Right kidney (tissue), 1 donor: ENCODE results near the gene SNX7.

Experiments used
- DNase-seq: peaks from one replicate; pipeline ENCODE4 v3.0.0-alpha.2; 2016

Gene SNX7

DNA sequence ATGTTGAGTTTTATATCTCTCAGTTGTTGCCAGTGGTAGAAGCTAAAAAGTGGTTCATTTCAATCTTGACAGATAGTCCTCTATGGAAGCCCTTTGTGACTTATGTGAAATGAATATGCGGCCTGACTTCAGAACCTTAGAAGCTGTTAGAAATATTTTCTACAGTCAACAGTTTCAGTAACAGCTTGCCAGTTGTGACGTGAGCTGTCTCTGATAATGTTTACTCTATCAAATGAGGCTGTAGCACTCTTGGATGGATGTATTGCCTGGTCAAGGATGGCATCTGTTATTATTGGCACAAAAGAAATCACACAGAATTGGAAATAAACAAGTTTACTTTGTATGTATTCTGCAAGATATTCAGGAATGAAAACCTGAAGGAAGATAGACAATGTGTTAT, 31.9 kb downstream of the SNX7 start:
- DNase-seq, result no peak

DNA sequence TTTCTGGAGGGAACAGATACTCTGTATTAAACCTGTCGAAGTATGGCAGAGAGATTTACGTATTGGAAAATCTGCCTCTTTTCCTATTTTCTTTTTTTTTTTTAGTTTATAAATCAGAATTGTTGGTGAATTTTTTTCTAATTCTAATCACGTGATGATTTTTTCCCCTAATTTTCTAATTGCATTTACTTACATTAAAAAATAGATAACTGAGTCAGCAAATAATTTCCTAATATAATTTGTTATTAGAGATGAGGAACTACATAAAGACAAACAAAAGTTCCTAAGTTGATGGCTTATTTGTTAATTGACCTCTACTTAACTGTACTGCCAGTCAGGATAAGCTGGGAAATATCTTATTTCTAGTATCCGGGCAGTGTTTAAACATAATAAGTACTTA, 34.6 kb downstream of the SNX7 start:
- no peak for DNase-seq

DNA sequence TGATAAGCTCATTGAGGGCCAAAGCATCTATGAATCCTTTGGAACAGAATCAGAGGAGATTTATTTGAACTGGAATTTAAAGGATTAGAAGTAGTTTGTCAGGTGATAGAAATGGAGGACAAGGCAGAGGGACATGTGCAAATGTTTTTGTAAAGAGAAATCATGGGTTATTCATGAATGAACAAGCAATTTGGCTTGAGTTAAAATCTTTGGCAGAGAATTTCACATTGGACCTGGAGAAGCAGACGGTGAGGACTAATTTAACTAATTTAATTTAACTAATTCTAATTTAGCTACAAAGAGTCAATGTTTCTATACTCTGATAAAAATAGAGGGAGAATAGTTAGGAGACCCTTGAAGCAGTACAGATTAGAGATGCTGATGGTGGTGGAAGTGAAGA, 36.3 kb downstream of the SNX7 start:
- DNase-seq, result no peak

DNA sequence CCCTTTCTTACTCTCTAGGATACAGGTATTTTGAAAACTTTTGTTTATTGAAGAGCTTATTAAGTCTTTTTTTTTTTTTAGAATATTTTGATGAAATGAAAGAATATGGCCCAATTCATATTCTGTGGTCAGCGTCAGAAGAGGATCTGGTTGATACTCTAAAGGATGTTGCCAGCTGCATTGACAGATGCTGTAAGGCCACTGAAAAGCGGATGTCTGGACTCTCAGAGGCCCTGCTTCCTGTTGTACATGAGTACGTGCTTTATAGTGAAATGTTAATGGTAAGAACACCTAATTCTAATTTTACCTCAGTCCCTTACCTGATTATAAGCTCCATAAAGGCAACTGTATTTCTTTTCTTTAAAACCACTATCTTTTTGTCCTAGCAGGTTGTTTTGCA, 37.1 kb downstream of the SNX7 start:
- DNase-seq, result no peak

DNA sequence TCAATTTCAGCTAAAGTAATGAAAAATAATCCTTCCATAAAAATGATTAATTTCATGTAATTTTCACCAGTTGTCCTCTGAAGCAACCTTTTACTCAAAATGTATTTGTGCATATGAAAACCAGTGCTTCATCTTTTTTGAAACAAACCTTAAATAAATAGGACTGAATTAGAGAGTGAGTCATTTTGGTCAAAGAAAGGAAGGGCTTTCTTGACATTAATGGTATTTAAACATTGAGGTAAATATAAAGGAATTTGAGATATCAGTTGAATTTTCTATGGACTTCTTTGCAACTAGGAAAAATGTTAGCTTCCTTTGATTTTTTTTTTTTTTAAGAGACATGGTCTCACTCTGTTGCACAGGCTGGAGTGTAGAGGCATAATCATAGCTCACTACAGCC, 38.7 kb downstream of the SNX7 start:
- DNase-seq, result no peak

DNA sequence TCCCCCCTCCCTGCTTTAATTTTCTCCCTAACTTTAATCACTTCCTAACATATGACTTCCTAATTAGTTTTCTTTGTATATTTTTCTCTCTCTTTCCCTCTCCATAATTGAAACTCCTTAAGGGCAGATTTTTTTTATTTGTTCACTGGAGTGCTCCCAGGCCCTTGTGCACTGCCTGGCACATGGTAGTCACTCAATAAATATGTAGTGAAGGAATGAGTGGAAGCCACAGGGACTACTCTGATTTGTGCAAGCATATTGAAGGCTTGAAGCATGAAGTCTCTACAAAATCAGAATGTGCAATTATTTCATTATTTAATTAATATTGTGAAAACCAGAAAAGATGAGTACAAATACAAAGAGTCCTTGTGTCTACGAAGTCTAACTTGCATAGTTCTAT, 41.5 kb downstream of the SNX7 start:
- no peak for DNase-seq

DNA sequence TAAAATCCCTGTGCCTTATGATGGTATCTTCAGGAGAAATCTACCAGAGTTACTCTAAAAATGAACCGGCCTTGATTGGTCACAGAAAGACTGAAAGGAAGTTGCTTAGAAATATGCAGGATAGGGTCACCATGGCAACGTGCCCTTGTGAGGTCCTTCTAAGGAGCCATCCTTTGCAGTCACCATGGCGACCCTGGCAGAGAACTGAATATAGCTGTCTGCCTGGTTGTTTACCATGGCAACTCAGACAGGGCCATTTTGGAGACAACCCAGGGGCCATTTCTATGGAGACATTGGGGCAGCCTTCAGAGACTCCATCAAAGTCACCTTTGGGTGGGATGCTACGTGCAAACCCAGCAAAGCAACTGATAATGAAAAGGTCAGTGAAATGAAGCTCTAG, 43.0 kb downstream of the SNX7 start:
- DNase-seq, result no peak

DNA sequence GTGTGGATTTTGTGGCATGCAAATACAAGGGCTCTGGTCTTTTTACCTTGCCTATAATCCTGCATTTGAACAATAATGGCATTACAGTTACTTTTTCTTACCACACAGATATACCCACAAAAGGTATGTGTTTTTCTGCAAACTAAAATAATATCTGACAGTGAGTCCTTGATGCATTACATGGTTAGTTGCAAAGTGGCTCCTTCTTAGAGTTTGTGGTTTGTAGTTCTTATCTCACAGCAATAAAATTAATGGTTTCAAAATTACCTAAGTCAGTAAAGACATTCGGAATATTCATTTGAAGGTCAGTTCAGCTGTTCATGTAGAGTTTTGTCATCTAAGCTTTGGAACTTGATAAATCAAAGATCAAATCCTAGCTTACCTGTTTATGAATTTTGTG, 43.5 kb downstream of the SNX7 start:
- DNase-seq, result no peak

DNA sequence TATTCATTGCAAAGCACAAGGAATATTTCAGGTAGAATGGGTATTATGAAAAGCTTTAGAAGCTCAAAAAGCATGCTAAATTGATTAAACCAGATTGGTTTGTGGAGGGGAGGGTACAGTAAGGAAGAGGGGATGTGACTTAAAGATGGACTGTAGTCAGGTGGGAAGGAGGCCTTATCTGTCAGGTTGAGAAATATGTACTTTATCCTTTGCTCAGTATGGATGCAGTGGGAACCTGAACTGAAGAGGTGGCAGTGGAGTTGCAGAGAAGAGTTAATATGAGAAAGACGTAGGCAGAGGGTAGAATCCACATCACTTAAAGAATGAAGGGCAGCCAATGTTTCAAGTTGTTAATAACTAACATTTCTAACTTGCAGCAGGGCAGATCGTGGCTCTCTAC, 44.1 kb downstream of the SNX7 start:
- DNase-seq, result no peak

DNA sequence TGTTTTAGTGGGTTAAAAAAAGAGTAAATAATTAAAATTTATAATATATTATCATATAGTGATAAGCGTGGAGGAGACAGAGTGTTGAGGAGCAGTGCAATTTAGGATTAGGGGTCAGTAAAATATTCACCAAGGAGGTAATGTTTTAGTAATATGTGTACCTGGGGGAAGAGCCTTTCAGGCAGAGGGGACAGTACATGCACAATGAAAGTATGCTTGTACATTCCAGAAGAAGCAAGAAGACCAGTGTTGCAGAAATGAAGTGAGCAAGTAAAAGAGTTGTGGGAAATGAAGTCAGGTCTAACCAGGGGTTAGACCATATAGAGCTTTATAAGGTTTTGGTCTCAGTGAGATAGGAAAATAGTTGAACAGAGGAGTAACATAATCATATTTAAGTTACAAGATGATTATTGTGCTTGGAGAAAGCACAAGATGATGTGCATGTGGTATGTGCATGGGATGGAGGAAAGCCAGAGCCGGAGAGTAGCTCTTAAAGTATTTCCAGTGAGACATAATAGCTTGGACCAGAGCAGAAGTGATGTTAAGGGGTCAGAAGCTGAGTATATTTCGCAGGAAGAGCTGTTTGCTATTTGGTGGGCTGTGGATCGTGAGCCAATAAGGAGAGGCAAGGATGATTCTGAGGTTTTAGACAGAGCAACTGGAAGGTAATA, 44.8 kb downstream of the SNX7 start:
- DNase-seq, result no peak

DNA sequence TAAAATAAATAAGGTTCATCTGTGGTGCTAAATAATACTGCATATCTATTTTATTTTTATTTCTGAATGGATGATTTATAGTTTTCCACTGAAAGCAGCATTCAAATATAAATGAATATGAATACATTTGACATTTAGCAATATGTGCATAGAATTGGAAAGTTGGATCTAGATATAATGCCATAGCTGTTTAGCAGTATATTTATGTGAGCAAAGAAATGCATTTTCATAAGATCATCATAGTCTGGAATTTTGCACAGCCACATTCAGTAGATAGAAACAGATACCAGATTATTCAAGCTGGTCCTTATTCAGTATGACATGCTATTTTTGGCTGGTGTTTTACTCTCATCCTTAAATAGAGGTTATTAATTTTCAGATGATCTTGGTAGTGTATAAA, 46.0 kb downstream of the SNX7 start:
- no peak for DNase-seq

DNA sequence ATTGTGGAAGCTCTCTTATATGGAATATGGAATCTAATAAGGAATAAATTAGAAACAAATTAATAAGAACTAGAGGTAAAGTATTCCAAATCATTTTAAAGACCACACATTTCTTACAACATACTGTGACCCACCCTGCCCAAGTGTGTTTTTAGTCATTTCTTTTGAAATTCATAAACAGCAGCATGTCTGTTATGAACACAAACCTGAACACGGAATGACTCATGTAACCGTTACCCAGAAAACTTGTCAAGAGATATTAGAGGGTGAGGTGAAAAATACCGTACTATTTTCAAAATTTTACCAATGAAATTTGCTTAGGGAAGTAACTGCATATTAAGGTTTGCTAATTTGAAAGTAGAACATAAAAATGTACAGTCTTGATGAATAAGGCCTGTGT, 48.4 kb downstream of the SNX7 start:
- DNase-seq, result no peak

DNA sequence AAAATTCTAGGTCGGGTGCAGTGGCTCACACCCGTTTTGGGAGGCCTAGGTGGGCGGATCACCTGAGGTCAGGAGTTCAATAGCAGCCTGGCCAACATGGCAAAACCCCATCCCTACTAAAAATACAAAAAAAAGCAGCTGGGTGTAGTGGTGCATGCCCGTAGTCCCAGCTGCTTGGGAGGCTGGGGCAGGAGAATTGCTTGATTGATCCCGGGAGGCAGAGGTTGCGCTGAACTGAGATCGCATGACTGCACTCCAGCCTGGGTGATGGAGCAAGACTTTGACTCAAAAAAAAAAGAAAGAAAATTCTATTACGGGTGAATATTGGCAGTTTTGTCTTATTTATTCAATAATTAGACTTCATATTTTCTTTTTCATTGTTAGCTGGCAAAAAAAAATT, 62.1 kb downstream of the SNX7 start:
- no peak for DNase-seq

DNA sequence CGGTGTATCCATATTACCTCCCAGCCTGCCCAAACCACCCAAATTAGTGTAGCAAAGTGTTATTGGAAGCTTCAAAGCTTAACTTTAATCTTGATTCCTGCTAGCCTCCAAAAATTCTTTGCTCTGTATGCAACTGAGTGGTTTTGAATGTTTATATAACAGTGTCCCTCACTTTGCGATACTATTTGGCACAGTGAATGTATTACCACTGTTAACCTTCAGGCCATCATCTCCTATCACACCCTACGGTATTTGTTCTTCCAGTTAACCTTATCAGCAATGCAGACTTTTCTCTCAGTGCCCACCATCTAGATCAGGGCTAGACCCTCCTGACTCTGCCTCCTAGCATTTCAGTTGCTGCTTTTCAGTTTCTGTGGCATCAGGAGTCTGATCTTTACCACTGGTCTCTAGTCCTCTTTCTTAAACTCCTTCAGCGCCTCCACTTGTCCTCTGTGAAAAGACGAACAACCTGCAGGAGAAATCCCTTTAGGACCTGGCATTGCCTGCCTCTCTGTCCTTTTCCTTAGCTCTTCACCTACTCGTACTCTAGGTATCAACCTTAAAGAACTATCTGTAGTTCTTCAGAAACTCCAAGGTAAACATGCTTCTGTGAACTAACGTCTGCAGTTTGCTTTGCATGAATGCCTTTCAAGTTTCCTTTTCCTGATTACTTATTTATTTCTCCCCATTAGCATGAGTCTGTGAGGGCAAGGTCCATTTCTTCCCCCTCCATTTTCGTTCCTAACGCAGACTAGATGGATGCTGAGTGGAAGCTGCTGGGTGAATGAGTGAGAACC, 71.7 kb downstream of the SNX7 start:
- peak; percentile 6 for DNase-seq

DNA sequence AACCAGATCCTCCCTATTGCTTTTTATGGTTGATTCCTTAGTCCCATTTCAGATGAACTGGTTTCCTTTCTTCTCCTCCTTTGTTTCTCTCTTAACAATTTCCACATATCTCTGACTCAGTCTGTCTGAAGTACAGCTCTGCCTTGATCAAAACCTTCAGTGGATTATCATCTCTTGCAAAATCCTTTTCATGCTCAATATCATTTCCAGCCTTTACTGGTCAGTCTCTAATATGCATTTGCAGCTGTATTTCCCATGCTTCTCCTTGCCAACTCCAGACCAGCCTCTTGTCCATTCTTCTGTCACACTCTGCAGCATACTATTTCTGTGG, 72.2 kb downstream of the SNX7 start:
- DNase-seq, result no peak

DNA sequence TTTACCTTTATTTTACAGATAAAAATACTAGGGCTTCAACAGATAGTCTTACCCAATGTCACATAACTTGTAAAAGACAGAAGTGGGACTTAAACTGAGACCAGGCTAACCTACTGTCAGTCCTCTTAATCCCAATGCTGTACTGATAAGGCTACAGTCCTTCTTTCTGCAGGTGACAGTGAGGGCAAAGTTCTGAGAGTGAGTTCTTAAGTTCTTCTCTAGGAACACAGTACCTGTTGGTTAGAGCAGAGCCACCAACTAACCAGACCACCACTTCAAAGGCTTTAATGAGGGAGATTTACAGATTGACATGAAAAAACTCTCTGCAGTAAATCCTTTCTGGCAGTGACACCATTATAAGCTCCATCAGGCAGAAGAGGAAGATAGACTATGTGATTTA, 74.2 kb downstream of the SNX7 start:
- DNase-seq, result no peak

DNA sequence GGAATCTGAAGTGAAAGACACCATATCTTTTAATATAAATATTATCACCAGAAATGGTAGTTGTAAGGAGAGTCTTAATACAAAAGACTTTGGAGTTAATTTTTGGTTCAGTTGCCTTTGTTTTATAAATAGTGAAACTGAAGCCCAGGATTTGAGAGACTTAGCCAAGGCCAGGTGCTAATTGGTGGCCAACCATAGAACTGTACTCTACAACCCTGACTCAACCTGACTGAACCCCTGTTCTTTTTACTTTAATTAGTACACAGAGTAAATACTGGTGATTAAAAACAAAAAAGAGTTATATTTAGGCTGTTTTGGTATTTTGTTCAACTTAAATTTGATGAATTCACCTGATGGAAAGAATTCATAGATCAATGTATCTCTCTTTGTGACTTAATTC, 76.3 kb downstream of the SNX7 start:
- no peak for DNase-seq

DNA sequence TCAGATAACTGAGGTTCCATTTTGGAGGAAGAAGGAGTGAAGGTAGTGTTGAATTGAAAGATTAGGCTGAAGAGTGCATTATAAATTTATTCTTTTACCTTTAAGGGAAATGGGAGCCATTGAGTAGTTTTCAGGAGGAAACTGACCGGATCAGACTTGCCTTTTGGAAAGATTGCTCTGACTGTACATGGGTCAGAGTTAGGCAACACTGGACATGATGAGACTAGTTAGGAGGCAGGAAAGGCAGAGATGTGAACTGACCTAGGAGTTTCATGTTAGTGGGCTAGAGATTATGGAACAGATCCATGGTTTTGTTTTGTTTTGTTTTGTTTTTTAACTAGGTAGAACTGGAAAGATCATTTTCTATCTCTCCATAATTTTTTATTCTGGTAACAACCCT, 78.2 kb downstream of the SNX7 start:
- no peak for DNase-seq

DNA sequence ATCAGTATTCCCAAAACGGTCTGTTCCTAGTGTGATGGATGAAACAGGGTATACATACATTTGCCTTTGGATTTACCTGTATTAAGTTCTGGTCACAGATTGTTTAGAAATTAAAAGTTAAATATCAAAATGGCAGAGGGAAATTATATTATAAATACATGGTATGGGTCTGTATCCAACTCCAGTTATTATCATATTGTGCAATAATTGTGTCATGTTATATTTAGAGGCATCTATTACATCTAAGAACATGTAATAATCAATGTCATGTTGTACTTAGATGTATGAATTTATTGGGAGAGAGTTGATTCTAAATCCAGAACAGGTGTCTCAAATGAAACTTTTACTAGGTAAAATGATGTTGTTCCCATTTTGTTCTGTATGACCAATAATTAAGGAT, 79.6 kb downstream of the SNX7 start:
- no peak for DNase-seq

DNA sequence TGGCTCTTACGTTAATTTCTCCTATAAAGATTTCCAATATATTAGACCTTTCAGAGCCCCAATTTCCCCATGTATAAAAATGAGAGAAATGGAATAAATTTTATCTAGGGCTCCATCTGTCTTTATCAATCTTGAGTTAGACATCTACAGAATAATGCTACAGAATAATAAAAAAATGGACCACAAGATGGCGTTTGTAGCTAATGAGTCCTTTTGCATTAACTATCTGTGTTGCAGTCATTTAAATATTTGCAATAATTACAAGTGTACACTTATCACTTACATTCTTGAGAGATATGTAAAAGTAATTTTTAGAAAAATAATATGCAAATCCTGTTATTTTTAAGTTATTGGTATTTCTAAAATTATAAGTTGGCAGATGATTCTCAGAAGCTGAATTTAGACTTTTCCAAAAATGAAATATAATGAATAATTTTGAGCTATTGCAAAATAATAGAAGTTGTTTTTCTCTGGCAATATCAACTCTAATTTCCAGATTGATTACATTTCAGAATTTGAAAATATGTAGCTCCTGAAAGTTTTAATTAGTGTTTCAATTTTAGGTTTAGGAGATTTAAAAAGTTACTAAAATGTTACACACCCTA, 87.7 kb downstream of the SNX7 start:
- no peak for DNase-seq

DNA sequence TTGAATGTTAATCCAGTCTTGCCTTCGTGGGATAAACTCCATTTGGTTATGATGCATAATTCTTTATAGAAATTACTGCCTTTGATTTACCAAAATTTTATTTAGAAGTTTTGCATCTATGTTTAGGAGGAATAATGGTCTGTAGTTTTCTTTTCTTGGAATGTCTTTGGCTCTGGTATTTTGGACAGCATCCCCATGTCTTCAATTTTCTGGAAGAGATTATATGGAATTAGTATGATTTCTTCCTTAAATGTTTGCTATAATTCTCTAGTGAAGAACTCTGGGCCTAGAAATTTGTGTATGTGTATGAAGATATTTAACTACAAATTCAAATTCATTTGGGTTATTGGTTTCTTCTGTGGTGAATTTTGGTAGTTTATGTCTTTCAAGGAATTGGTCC, 92.7 kb downstream of the SNX7 start:
- no peak for DNase-seq

DNA sequence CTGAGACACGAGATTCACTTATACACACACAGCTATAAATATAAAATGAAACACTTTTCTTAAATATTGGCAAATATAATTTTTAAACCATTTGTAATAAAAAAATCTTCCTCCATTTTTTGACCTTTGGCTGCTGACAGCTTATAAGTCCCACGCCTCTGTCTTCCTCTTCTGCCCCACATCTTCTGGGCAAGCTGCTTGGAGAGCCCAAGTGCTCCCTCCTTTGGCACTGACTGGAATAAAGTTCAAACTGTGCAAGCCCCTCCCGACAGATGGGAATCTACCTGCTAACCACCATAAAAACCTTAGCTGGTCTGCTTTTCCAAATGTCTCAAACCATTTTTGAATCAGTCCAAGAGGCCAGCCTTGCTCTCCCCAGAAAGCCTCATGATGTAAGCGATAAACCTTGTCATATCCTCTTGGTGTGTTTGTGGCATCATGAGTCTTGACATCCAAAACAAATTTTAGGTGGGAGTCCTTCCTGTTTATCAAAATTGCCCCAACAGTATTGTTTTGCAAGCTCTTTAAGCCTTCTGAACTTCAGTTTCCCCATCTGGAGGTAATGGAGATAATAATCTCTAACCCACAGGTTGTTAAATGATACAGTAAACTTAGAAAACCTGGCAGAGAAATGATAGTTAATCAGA, 99.8 kb downstream of the SNX7 start:
- no peak for DNase-seq

DNA sequence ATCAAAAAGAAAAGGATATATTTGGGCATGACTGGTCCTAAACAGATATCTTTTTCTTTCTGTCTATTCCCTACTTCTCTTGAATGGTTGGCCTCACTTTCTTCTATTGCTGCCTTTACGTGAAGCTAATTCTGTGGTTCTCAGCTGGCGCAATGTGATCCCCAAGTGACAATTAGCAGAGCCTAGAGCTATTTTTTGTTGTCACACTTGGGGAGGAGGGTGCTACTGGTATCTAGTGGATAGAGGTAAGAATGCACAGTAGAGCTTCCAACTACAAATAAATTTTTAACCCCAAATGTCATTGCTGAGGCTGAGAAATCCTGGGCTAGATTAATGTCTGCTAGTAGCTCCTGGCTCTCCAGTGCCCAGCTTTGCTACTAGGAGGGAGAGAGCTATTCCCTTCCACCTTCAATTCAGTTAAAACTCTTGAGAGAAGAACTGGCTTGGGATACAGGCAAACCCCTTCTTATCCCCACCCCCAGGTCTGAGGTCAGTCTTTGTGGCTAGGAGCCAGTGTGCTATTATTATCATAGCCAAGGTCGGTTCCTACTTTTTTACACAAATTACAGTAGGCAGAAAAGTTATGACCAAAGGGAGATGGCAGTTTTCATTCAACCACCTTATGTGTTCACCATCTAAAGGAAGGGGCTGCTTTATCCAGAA, 102.1 kb downstream of the SNX7 start:
- no peak for DNase-seq
